ENCODE measurements around the gene UXS1.

UXS1 gene

DNA sequence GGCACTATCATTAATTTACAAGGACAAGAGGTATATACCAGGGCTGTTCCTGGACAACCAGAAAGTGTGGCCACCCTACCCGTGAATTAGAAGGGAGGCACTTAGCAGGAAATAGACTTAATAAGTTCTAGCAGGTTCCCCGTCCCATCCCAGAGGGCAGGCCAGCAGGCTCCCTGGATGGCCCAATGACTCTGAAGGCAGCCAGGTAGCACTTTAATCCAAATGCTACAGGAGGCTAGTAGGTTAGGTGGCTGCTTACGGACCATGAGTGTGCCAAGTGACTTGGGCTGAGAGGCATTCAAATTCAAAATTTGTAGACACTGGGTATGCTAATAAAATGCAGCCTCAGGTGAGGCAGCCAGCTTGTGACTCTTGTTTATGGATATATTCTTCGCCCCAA, 123.9 kb downstream of the UXS1 start:
- no peak for DNase-seq

DNA sequence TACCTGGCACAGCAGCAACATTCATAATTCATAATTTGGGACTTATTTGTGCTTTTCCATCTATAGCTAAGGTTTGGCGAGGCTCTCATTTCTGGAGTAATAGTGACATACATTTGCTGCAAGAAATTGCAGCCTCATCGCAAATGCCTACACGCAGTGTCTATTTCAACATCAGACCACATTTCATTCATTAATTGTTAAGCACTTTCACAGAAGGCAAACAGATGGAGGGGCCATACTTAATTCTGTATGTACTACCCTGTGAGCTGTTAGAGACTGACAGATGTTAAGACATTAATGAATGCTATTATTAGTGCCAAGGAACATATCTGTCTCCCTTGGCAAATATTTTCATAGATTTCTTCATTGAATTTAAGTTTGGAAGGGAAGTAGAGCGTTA, 125.7 kb downstream of the UXS1 start:
- DNase-seq, result no peak

- DNase-seq, result no peak
These were observed 127.9 kb downstream of the UXS1 start for GRCh38 chr2:106065983-106066820.

- peak; percentile 45 for DNase-seq
These were observed 128.7 kb downstream of the UXS1 start for GRCh38 chr2:106065268-106065982.

DNA sequence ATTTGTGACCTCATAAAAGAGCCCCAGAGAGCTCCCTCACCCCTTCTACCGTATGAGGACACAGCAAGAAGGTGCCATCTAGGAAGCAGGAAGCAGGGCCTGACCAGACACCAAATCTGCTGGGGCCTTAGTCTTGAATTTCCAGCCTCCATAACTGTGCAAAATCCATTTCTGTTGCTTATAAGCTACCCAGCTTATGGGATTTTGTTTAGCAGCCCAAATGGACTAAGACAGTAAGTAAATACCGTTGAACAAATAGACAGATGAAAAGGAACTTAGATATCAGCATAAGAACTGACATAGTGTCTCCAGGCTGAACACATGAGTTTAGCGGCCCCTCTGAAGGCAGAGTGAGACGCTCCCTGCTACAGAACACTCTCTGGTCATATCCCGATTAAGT, 130.9 kb downstream of the UXS1 start:
- DNase-seq, result no peak

DNA sequence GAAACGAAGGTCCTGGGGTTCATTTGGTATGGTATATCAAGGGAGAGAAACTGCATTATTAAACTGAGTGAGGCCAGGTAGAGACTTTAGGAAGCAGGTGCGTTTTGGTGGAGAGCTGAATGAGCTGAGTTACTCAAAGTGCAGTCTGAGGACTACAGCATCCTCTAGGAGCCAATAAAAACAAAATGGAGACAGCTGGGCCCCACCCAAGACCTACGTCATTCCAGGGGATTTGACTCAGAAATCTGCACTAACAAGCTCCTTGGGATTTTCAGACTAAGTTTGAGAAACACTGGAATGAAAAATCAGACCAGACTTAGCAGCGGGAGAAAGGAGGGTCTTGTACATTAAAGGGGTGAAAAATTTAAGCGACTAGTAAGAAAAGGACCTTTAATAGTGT, 131.5 kb downstream of the UXS1 start:
- DNase-seq, result no peak

GRCh38 chr2:106061611-106062349, 132.3 kb downstream of the UXS1 start:
- DNase-seq, result no peak

DNA sequence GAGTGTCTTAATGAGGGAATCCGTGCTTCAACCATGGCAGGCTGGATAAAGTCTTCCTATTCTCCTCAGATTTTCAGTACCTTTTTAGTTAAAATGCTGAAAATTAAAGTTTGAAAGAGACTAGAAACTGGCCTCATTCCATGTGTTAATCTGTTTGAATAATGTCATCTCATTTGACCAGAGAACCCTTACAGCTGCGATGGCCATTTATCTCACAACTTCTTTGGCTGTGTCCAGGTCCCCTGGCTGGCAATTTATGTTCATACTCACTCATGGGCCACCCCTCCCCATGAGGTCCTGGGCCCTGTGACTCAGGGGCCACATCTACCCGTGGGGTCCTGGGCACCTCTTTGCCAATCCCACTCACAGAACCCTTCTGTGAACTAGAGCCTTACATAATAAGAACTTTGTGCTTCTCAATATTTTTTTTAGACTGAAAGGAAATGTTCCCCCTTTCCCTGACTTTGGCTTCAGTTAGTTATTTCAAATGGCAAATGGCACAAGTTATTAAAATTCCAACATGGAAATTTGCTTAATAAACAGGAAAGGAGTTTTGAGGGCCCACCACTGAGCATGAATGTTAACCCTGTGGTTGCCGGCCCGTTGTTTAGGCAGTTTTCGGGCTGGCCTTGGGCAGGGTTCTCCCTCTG, 134.6 kb downstream of the UXS1 start:
- DNase-seq, result no peak

DNA sequence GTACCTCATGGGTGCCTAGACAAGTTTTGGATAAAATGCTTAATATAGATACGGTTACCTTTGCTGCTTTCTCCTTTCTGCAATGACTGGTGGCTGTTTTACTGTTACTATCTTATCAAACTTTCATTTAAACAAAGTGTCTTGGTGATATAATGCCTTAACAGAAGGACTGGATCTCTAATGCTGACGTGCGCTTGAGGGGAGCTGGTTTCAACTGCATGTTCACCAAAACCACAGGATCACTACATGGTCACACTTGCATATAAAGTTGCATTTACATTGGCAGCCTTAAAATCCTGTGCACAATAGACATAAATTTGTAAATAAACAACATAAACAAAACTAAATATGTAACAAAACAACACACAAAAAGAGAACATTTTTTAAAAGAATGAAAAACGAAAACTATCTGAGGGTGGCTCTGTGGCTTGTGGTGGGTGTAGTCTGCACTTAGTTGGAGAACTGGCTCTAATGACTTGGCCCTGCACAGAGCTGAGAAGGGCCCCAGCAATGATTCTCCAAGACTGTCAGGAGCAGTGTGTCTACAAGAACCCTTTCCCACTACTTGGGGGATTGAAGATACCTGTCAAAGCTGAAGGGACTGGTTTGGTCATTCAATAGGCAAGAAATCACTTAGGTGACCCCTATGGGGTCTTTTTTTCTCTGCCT, 135.5 kb downstream of the UXS1 start:
- DNase-seq, result no peak

DNA sequence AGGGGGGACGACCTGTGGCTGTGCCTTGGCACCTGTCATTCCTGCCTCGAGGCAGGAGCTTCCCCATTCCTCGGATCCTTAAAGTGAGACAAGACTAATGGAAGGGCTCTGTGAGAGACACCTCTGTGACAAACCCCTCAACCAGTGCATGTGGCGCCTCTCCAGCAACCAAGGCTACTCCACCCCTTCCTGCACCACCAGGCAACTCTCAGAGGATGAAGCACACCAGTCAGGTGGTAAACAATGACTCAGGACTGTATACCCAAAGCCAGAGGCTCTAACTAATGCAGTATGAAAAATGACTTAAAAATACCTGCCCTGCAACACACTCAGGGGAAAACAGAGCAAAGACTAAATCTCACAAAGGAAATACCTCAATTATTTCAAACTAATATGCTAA, 136.9 kb downstream of the UXS1 start:
- DNase-seq, result peak; percentile 79

GRCh38 chr2:106054880-106055655, 139.0 kb downstream of the UXS1 start:
- DNase-seq, result peak; percentile 61

- DNase-seq, result no peak
These were observed 139.8 kb downstream of the UXS1 start for GRCh38 chr2:106054321-106054720.

- no peak for DNase-seq
These were observed 140.5 kb downstream of the UXS1 start for GRCh38 chr2:106053581-106053980.

DNA sequence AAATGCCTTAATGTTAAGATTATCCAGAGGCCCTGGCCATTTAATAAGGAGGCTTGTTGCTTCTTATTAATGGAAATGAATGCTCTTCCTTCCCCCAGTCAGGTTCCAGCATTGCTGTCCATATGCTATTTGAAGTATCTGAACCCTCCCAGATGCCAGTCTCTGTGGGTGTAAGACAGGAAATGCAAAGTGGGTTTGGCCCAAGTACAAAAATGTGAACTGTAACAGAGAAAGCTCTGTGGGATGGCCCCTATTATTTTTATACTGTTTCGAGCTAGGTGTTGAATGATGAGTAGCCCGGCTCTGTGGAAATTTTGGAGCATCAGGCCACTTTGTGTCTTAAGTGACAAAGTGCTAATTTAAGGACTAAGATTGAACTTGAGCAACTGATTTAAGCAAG, 141.0 kb downstream of the UXS1 start:
- peak; percentile 35 for DNase-seq

GRCh38 chr2:106044859-106045258, 149.2 kb downstream of the UXS1 start:
- no peak for DNase-seq

DNA sequence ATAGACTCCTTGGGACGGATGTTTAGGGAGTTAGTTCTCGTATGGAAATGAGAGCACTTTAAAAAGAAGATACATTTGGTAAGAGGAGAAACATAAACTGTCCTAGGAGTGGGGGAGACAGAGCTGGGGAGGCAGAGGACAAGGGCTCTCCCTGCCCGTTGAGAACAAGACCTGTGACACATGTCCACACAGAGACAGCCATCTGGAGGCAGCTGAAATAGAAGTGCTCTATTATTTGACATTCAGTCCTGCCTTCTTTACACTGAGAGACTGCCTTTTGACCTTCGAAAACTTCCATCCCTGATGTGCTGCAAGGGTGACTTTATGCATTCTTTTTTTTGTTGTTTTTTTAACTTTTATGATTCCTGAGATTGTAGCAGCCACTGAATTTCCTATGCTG, 150.1 kb downstream of the UXS1 start:
- no peak for DNase-seq
